Stimulated activated CD8-positive, alpha-beta memory T cell treated with anti-CD3 and anti-CD28 coated beads, Interleukin-12 subunit alpha, Interleukin-12 subunit beta, amount 100 ng/mL, for 1 hour (primary cell): ENCODE measurements around the gene PTPRB.

ENCODE experiments used
- DNase-seq: peaks from one replicate; pipeline ENCODE4 v3.0.0-alpha.2; 2020; ENCODE audit warnings: low read depth

Gene PTPRB

DNA sequence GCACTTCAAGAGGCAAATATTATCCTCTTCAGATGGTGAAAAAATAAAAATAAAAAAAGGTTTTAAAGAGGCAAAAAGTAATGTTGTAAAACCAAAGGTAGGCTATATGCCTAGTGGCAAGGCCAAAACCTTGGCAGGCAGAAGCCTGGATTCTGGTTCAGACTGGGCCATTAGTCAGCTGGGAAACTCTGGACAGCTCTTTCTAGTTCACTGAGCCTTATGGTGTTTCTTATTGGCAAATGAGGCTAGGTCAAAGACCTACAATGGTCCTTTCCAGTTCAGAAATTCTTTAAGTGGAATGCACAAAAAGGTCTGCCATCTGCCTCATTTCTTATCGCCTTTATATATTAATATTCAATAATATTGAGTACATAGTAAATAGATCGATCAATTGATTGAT lies 44.6 kb downstream of the PTPRB start:
- DNase-seq, result no peak

DNA sequence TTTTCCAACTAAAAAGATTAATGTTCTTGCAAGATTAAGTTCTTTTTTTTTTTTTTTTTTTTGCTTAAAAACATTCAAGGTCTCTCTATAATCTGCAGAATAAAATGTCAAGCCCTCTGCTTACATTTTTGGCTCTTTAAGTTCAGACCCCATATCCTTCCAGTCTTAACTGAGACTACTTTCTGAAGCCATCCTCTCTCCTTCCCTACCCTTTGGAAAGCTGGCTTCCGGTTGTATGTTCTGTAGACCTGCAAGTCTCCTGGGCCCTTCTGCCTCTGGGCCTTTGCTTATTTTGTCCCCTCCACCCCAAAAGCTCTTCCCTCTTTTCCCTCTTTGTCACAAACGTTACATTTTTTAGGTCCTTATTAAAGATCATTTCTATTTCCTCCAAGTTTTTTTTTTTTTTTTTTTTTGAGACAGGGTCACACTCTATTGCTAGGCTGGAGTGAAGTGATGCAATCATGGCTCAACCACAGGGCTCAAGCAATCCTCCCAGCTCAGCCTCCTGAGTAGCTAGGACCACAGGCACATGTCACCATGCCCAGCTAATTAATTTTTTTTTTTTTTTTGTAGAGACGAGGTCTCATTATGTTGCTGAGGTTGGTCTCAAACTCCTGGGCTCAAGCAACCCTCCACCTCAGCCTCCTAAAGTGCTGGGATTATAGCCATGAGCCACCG lies 46.5 kb downstream of the PTPRB start:
- DNase-seq, result no peak

DNA sequence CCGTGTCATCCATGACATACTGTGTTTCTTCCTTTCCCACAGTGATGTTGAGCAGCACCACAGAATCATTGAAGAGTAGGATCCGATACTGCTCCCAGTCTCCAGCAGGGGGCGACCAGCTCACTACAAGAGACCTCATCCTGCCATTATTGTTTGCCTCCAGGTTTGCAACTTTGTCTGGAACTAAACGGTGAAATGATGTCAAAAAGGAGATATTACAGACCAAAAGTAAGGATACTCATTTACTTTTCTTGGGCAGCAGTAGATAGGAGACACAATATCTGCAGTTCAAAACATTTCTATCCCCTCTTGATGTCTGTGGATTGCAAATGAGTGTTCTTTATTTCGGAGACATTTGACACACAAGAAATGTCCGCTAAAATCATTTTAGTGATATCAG lies 47.2 kb downstream of the PTPRB start:
- DNase-seq, result peak; percentile 29

DNA sequence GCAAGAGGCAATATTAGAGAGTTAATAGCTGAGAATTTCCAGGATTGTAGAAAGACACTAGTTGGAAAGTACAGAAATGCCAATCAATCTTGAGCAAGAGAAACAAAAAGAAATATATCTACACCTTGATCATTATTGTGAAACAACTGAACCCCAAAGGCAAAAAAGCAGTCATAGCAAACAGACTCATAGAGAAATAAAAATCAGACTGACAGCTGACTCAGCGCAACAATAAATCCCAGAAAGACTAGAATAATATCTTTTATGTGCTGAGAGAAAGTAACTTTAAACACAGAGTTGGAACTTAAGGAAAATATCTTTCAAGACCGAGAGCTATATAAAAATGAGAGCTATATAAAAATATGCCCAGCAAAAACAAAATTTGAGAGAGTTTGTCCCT lies 52.9 kb downstream of the PTPRB start:
- DNase-seq, result no peak

DNA sequence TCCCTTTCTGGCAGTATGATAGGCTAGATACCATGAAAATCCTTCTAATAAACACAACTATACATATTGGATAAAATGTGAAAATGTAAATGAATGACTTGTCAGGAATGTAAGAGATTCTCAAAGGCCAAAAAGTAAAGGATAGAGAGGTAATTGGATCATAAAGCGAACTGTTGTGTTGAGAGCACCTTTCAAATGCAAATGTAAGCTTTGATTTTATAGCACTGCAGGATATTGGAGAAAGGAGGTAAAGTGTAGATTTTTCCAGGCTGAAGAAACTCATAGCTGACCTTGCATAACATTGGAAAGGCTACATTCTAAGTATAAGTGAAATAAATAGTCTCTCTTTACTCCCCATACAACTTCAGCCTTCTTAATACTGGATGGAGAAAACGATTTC lies 54.0 kb downstream of the PTPRB start:
- DNase-seq, result no peak

DNA sequence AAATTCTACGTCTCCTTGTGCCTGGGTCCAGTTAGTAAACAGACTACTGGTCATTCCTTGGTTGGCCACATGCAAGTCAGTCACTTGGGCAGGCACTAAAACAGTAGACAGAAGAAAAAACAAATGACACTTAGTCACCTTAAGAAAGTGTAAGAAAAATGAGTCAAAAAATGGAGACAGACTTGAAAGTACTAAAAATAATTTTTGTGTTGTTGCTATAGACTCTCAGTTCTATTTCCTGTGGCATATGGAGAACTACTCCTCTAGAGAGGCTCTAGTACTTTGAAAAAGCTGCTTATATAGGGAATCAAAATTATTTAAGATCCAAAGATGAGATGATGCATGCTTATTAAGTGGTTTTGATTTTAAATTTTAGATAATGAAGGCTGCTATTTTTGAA lies 56.0 kb downstream of the PTPRB start:
- DNase-seq, result no peak

DNA sequence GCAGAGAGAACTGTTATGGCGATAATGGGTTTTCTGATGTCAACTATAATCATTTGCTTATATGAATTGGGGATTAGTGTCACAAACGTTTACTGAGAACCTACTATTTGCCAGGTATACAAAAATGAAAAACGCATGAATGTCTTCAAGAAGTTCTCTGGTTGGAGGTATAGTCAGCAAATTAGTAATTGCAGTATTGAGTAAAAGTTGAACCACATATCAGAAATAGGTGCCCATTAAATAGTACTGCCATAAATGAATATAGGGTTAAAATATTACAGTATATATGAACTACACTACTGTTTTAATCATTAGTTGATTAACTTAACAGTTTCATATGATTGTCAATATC lies 60.0 kb downstream of the PTPRB start:
- no peak for DNase-seq

DNA sequence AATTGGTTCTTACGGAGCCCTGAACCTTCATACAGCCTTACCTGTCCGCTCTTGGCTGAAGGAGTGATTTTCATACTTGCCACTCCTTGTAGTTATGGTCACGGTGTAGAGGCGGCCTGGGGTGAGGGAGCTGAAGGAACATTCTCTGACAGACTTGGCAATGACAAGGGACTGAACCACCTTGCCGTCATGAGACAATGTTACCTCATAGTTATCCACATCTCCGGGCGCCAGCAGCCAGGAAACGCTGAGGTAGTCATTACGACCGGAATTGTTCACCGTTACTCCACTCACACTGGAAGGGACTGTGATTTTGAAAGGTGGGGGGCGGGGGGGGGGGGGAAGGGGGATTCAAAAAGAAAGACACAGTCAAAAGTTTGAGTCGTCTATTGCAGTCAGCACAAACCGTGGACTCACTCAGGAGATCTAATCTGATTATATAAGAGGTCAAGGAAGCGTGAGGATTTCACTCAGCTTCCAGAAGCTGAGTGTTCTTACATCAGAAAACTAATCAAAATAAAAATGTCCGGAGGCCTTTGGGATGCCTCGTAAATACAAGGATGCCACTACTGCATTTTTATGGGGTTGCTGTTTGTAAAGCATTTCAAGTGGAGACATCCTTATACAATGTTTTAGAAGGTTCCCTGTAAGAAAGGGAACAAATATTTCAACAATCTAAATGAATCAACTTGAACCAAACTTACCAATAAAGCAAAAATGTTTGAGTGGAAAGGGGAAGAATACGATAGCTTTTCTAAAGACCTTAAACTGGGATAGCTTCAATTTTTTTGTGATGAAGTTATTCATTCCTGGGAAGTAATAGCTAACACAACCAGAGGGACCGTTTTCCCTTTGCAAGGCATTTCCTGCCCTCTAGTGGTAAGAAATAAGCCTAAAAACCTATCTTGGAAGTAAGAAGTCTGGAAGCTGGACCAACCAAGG lies 60.6 kb downstream of the PTPRB start:
- DNase-seq, result no peak

DNA sequence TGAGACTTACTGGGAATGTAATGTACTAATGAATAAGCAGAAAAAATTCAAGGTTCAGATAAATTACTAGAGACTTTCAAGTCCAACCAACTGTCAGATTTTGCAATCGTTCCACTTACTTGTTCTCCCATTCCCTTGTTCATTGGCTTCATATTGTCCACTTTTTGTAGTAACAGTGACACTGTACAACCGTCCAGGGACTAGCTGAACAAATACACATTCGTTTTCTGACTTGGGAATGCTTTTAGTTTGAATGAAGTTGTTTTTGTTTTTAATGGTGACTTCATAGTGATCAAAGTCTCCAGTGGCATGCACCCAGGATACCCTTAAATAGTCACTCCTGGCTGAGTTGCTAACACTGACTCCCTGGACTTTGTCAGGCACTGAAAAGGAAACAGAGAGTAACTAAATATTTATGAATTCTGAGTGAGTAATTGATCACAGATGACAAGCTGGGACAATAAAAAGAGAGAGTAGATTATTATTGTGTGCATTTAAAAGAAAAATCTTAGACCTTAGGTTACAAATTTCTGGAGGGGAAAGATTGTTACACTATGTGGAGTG lies 65.4 kb downstream of the PTPRB start:
- DNase-seq, result no peak

DNA sequence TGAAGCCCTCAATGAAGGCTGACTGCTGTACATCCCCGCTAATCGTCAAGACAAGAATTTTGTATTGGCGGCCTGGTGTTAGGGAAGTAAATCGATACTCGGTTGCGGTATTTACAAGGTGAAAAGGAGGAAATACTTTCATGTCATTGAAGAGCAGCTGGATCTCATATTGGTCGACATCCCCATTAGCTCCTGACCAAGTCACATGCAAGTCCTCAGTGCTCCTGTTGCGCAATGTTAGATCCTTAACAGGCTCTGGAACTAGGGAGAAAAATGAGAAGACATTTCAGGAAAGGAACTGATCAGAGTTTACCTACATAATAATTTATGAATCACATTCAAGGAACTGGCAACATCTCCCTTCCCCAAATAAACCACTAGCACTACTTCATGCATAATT lies 66.2 kb downstream of the PTPRB start:
- DNase-seq, result no peak

DNA sequence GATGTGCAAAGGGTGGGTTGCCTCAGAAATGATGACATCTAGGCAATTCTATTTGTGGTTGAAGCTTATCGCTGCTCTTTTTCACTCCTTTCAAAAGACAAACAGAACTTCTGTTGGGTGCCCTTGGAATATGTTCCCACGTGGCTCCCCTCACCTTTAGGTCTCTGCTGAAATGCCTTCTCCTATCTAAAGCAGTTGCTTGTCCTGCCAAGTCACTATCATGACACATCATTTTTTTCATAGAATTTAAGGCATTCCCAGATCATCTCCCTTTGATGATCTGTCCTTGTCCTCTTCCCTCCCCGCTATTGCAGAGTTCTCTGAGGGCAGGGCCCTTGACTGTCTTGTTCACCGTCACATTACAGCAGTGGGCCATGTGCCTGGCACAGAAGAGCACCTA lies 75.7 kb downstream of the PTPRB start:
- DNase-seq, result no peak

DNA sequence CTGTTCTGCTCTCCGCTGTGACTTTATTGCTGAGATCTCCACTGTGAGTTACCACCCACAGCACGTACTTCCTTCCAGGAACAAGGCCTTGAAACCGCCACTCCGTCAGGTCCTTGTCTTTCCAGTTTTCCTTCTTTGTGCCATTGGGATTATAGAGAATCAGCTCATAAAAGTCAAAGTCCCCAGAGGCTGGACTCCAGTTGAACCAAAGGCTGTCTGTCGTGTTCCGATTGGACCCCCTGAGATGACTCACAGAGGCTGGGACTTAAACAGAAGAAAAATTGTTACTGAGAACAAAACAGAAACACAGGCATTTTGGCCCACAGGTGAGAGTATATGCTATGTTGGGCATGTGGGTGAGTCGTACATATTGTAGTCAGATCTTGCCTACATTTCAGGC lies 76.6 kb downstream of the PTPRB start:
- DNase-seq, result no peak

DNA sequence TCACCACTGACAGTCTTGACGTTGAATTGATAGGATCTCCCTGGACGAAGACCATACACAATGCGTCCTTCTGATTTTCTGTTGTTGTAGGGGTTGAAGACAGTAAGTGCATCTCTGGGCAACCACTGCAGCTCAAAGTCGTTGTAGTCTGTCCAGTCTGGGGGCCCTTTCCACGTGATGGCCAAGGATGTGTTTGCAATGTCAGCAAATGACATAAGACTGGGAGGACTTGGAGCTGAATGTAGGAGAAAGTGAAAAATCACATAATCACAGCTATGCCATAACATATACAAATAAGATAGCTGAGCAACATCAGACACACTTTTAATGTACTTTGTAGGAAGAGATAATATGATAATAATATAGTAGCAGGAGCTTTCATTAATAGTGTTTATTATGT lies 77.8 kb downstream of the PTPRB start:
- no peak for DNase-seq

DNA sequence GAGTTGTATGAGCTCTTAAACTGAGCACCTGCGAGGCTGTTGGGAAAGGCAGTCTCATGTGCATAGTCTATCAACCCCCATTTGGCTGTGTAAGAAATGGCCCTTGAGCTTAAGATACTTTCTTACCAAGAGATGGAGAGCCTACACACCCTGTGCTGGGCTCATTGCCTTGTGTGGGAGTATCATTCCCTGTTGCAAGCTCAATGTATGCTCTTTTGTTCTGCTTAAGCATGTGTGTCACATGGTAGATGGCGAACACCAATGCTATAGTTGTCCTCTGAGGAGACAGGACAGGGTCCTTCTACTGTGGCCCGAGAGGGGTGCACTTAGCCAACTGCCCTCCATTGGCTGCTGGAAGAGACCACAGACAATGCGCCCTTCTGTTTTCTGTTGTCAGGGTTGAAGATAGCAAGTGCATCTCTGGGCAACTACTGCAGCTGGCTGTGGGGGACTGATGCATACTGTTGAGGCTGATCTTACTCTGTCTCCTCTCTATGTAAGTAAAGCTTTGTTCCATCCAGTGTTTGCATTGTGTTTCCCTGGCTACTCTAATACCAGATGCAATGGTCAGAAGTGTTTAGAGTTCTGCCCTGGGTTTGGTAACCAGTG lies 79.5 kb downstream of the PTPRB start:
- no peak for DNase-seq

DNA sequence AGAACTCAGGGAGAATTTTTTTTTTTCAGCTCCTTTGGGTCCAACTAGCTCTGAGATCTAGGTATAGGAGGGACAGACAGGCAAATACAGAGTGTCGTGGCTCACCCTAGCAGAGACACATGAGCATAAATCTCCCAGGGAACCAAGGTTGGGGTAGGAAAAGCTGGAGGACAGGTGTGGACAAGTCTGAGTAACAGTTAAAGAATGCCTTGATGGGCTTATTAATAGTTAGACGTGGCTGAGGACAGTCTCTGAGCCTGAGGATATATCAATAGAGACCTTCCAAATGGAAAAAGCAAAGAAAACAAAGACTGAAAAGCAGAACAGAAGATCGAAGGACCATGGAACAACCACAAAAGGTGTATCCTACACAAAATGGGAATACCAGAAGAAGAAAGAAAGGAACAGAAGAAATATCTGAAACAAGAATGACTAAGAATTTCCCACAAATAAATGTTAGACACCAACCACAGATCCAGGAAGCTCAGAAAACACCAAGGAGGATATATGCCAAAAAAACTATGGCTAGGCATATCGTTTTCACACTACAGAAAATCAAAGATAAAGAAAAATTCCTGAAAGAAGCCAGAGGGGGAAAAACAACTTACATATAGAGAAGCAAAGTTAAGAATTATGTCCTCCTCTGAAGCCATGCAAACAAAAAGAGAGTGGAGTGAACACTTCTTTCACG lies 80.9 kb downstream of the PTPRB start:
- no peak for DNase-seq

DNA sequence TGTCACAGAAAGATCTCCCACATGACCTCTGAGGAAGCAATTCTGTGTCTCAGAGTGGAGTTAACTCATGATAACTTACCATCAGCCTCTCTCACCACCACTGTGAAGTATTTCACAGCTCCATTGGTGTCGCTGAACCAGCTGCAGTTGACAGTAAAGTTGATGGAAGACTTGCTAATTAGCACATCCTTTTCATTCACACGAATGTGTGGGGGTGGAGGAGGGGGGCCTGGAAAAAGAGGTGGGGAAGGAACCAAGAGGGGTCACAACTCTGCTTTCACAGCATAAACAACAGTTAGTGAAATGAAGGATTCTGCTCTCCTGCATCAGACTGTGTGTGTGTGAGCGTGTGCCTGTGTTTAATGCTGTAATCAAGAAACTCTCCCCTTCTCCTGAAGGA lies 82.1 kb downstream of the PTPRB start:
- no peak for DNase-seq

DNA sequence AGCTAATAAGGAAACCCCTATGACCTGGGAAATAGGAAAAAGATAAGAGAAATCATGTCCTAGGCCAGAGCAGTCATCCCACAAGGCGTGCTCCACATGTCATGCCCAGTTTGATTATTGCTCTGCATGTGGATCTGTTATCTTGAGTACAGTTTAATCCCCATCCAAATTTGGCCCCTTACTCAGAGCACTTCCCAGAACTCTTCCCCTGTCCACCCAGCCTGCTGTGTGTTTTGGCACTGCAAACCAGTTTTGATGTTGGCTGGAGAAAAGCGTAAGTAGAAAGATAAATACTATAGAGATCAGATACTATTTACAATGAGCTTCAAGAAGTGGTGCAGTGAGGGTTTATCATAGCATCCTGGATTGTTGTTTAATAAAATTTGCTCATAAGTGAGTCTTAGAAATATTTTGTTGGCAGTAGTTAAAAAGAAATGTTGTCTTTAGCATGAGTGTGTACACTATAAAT lies 83.8 kb downstream of the PTPRB start:
- no peak for DNase-seq

DNA sequence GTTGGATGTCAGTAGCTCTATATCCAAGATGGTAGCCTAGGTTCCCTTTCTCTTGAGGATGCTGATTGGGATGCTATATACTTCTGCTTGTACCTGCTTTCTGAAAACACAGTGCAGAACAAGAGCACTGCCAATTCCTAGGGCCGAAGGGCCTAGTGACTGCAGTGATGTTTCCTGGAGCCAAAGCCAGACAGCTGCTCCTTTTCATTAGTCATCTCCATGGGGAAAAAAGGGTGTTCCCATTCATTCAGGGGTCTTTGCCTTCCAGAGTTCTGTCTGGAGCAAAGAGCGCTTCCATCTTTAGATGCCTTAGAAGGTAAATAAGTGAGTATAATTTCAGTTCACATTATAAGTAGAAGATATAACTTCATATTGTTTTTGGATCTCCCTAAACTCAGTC lies 85.5 kb downstream of the PTPRB start:
- DNase-seq, result no peak

DNA sequence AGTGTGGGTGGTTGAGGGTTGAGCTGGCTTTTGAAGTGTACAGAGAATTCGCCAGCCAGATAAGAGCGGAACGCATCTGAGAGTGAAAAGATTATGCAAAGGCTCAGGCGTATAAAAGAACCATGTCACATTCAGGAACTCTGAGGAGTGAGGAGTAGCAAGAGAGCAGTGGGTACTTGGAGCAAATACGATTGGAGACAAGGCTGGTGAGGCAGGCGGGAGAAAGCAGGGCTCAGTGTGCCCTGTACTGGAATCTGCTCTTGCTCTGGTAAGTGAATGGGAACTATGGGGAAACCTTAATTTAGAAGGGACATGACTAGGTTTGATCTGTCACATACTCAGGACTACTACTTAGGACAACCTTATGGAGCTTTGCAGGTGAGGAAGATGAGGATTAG lies 87.0 kb downstream of the PTPRB start:
- DNase-seq, result no peak

DNA sequence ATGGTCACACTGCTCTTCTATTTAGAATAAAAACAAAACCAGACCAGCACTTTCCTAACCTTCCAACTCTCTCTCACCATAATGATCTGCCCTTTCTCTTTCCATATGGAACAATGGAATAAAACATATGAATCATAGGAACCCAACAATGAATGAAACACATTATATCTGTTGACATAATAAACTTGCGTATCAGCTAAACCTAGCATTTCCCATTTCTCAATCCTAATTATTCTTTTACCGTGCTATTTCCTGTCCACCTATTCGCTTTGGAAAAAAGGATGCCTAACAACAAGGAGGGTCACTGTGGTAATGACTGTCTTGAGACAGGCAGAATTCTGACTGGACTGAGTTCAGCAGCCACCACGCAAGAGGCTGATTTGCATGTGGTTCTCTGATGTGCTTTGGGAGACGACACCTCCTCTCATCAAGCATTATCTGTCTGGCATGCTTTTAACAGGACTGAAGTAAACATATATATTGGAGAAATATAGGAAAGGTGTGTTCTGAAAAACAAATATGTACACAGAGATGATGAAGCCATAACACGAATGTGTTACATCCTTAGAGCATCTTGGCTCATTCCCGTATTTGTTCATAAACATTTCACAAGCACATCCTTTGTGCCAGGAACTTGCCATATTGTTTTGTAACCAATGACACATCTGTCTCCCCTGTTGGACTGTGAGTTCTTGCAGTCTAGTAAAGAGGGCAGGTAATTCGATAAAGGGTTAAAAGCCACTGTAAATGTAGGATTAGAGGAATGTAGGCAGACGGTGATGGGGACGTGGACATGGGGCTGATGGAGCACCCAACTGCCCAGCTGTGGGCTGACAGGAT lies 87.7 kb downstream of the PTPRB start:
- no peak for DNase-seq

DNA sequence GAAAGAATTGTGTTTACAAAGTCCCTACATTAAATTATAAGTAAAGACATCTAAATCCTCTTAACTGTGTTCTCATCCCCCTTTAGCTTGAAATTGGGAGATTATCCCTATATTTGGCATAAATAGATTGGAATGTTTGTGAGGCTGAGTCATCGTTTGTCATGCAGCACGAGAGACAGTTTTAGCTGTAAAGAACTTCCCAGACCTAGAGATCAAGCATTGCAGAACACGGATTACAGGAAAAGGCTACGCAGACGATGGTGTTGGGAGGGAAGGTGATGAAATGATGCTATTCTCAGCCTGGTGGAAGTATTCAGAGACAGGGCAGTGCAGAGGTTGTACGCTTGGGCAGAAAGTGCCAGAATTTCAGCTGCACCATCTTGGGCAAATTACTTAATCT lies 93.8 kb downstream of the PTPRB start:
- DNase-seq, result no peak
